AG09309 (cell line): ENCODE data around the gene PIK3C3.

Experiments
- DNase-seq: peaks from one replicate; pipeline ENCODE4 v3.0.0-alpha.2; 2010; ENCODE audit warnings: low read depth
- H3K4me3 ChIP-seq: 2 replicates; pipeline ENCODE4 v1.5.1; 2011; ENCODE audit warnings: mild to moderate bottlenecking, low read depth, low read length, moderate library complexity; ENCODE audit not compliant: control insufficient read depth
- TF ChIP-seq, protein P1 (sequence below): IDR thresholded peaks from 2 replicates; pipeline ENCODE4 v1.5.1; 2011; ENCODE audit warnings: mild to moderate bottlenecking, low read depth, low read length, inconsistent platforms; ENCODE audit not compliant: insufficient read depth, control insufficient read depth; ENCODE audit errors: missing control alignments

PIK3C3 gene

DNA sequence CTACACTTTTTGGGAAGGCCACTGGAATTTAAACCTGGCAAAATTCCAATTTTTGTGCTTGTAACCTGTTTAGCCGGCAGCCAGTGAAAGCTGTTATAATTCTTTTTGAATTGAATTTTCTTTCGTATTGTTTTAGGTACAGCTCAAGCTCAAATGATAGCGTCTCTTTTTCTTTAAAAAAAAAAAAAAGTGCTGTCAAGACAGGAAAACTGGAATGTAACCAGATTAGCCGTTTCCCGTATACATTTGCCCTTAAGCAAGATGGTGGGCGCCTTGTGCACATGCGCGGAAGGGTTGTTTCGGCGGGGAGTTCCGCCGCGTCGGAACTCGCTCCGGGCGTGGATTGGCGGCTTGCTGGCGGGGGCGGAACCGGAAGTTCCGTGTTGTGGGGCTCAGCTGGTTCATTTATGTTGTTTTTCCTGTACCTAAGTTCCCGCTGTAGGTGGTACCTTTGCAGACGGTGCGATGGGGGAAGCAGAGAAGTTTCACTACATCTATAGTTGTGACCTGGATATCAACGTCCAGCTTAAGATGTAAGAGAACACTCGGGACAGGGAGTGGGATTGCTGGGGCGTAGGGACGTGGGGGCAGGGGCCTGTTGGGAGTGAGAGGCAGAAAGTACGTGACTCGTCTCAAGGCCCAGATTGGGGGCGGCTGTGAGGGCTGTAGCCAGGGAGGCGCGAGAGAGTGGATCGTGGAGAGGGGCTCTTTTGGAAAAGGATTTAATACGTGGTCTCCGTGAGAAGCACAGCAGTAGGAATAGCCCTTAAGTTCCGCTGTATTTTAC lies at the start of gene PIK3C3:
Gene PIK3C3, plus strand, starts transcription at position 408 of the 787 bp plus-strand sequence. Its CDS starts 58 bp downstream, at position 466.
- peak within 1 kb of the TSS; percentile 66 for H3K4me3 ChIP-seq
- DNase-seq: peak; percentile 92

DNA sequence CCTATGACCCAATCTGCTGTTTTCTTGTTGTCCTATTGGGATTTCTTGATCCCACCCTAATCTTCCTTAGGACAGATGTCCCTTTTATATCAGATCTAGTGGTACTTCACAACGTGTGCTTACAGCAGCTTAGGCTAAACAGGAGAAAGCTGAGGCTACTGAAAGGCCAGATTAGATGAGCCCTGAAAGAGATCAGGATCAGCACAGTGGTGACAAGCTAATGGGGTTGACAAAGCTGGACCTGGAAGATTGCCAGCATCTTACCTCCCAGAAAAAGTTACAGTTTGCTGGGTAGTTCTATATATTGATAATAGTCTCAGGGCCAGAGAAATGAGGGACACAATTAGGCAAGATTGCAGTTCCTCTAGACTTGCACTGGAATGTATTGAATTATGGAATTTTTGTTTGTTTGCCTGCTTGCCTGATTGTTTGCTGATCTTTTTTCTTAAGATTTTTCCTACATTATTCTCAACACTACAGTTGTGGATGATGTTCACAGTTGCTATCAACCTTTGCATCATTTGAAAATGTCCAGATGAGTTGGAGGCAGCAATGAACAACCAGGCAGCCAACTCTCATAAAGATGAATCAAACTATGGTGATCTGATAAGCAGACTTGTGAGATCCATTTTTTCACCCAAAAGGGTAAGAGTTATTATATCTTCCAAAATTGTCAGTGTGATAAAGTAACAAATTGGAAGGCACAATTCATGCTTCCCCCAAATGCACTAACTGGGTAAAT lies 49.1 kb upstream of the PIK3C3 start:
- DNase-seq: no peak
- no peak overlapping the region for H3K4me3 ChIP-seq
- TF ChIP-seq, protein P1, sequence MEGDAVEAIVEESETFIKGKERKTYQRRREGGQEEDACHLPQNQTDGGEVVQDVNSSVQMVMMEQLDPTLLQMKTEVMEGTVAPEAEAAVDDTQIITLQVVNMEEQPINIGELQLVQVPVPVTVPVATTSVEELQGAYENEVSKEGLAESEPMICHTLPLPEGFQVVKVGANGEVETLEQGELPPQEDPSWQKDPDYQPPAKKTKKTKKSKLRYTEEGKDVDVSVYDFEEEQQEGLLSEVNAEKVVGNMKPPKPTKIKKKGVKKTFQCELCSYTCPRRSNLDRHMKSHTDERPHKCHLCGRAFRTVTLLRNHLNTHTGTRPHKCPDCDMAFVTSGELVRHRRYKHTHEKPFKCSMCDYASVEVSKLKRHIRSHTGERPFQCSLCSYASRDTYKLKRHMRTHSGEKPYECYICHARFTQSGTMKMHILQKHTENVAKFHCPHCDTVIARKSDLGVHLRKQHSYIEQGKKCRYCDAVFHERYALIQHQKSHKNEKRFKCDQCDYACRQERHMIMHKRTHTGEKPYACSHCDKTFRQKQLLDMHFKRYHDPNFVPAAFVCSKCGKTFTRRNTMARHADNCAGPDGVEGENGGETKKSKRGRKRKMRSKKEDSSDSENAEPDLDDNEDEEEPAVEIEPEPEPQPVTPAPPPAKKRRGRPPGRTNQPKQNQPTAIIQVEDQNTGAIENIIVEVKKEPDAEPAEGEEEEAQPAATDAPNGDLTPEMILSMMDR: no peak

More for the DNA sequence above, at the start of gene PIK3C3:
- TF ChIP-seq, protein P1: no peak

DNA sequence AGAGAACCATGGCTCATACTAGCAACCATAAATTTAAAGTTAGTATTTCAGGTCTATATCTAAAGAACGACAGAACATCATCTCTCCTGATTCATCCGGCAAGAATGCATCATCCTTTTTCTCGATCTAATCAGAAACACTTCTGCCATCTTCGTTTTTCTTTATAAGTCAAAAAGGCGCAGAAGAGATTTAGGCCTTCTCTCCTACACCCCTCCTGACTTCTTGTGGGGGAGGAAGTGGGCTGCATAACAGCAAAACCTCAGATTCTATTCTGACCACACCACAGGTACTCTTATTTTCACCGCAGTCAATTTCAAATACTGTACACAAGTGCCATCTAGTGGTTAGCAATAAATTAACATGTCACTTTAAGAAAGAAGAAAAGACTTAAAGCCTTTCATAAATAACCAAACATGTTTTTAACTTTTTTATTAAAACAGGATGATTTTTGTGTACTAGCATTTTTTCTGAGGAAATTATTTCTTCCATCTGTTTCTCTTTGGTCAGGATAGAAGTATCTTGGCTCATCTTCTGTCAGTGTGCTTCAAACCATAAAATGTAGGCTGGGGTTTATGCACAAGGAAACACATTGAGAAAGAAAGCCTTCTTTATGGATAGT lies 48.4 kb upstream of the PIK3C3 start:
- H3K4me3 ChIP-seq: peak overlapping the region; percentile 14
- TF ChIP-seq, protein P1: peak; percentile 54
- DNase-seq: peak; percentile 29

DNA sequence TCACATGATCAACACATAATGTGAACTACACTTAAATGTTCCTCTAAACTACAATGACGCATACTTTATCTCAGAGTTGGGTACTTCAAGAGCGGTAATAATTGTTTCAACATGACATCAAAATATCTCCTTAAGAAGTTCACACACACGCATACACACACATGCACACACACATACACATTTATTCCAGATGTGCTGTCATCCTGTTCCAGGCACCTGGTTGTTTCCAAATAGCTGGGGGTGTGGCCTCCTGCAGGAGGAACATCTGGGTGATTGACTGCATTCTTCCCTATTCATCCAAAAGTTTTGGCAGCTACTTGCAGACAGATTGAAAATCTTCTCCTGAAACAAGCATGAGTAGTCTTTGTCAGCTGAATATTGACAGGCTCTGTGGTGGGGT lies 37.9 kb upstream of the PIK3C3 start:
- H3K4me3 ChIP-seq: no peak overlapping the region
- TF ChIP-seq, protein P1: no peak
- DNase-seq: no peak

DNA sequence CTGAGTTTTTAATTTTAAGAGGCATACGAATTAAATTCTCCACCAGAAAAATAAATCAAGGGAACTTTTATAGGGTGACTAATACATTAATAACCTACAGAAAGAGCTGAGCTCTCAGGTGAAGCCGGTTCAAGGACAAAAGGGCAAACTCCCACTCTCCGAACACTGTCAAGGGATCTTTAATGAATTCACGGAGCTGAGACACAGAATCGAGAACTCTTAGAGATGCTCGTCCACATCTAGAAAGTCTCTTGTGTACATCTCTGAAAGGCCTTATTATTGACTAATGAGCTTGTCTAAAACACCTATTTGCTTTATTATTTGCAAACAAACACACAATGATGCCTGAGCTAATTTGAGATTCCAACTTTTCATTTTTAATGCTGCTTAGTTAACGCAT lies 33.3 kb upstream of the PIK3C3 start:
- TF ChIP-seq, protein P1: no peak
- no peak overlapping the region for H3K4me3 ChIP-seq
- no peak for DNase-seq

DNA sequence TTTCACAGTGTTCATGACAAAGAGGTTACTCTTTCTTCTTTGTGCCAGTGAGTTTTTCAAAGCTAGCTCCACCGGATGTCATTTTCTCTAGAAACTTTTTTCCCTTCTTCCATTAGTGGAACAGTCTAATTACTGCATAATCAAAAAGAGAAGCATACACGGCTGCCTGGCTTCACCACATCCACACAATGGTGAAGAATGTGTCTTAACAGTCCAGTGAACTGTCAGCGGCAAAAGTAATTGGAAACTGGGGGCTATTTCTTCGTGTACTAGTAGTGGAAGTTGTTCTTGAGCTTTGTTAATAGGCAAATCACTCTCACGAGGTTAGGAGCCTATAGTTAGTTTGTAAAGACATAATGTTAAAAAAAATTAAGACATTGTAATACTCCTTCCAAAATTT lies 32.9 kb upstream of the PIK3C3 start:
- no peak for DNase-seq
- H3K4me3 ChIP-seq: no peak overlapping the region
- TF ChIP-seq, protein P1: no peak
